ENCODE data around the gene TEPSIN. TPM values are rescaled to one million over a fixed set of nuclear protein-coding genes. Genes with fewer than 3 reads are reported as not detected.

The TEPSIN gene
- total and polyA plus RNA-seq, 2 of the 8 experiments (the other 6 are each of a cell fraction or from before 2014, with no cell fraction given), result 22.9 to 28.0 TPM

- WGBS, 2 experiments (ENCODE audit: extremely low coverage in 1 of 2, insufficient coverage in 1 of 2, insufficient read length in 1 of 2, insufficient replicate concordance in 2 of 2, low coverage in 1 of 2, low lambda C conversion rate in 2 of 2, missing lambda C conversion rate in 1 of 2), result 93% methylated on average over 13 of the region's 34 CpGs; no CpG with 5 or more reads in 1 of the 2 experiments
- DNase-seq (ENCODE audit: low read depth in 1 of 2, low spot score in 2 of 2), result no peak
- Histone ChIP-seq H2BK15ac (ENCODE audit: low read length) (no peak overlapping the region), H3K23me2 (ENCODE audit: low read depth, low read length) (no peaks in the 10 kb centered on the region), H2BK120ac (replicated peaks; ENCODE audit: low read depth, low read length) (no peak overlapping the region), H3K4me1 (replicated peaks in 1 of 4; ENCODE audit: control insufficient read depth in 3 of 4, insufficient read depth in 4 of 4, low read length in 3 of 4) (no peaks in the 10 kb centered on the region), H3K79me1 (ENCODE audit: low read depth, low read length) (no peaks in the 10 kb centered on the region), H4K20me1 (replicated peaks in 1 of 2; ENCODE audit: control insufficient read depth in 1 of 2, insufficient read depth in 2 of 2, low read length in 2 of 2) (peaks cover 0 to 2% of the 10 kb centered on the region in 2 experiments), H3K36me3 (ENCODE audit: control insufficient read depth in 2 of 4, insufficient read depth in 4 of 4, low read length in 3 of 4) (peaks cover 0 to 23% (median 3%) of the 10 kb centered on the region in 4 experiments; a peak in 3 of 8 replicates), H2AK5ac (ENCODE audit: low read depth, low read length) (no peak overlapping the region), H3K4ac (replicated peaks; ENCODE audit: insufficient read length, low read depth, low read length) (no peak overlapping the region), H3K18ac (ENCODE audit: extremely low read depth, low read length) (no peak overlapping the region), H2BK20ac (ENCODE audit: low read length) (no peak overlapping the region), H4K5ac (ENCODE audit: insufficient read length, low read depth, low read length) (no peak overlapping the region), H3K79me2 (ENCODE audit: control insufficient read depth in 1 of 2, insufficient read depth in 2 of 2, low read length in 2 of 2) (no peaks in the 10 kb centered on the region), H3K4me2 (ENCODE audit: insufficient read depth in 1 of 2, low read depth in 2 of 2, low read length in 2 of 2) (no peak overlapping the region), H2AFZ (ENCODE audit: low read length) (no peak overlapping the region), H3K14ac (ENCODE audit: insufficient read length) (no peak overlapping the region), H3K9ac (replicated peaks in 1 of 4; ENCODE audit: extremely low read depth in 1 of 4, low read depth in 3 of 4, low read length in 3 of 4) (no peak overlapping the region), H2BK5ac (ENCODE audit: low read depth, low read length) (no peak overlapping the region), H3K56ac (replicated peaks; ENCODE audit: insufficient read length, low read depth, low read length) (no peak overlapping the region), H2BK12ac (ENCODE audit: low read depth, low read length) (no peak overlapping the region), H3K9me3 (ENCODE audit: insufficient read depth in 2 of 2, low read depth in 1 of 2, low read length in 1 of 2) (no peaks in the 10 kb centered on the region), H3K4me3 (ENCODE audit: extremely low read depth in 1 of 4, insufficient read depth in 2 of 4, low read depth in 3 of 4, low read length in 4 of 4) (no peak overlapping the region), H3K23ac (ENCODE audit: insufficient read length) (no peak overlapping the region), H3K27me3 (replicated peaks in 1 of 4; ENCODE audit: control insufficient read depth in 3 of 4, extremely low read depth in 1 of 4, insufficient read depth in 3 of 4, low read length in 3 of 4) (no peaks in the 10 kb centered on the region), H3K27ac (ENCODE audit: low read depth, low read length) (no peak overlapping the region), H4K91ac (replicated peaks; ENCODE audit: insufficient read length, low read length) (no peak overlapping the region), H4K8ac (ENCODE audit: extremely low read depth, insufficient read depth, low read length) (no peak overlapping the region; the same call in 1 of the 2 replicates)
- no peak for FAIRE-seq
- CTCF ChIA-PET (ENCODE audit: partially characterized antibody), result interaction anchor here (0.7 to 2.0 kb wide), 6 partner anchors 10 to 71 kb away, joined by 3 to 7 read pairs (median 4); no protein-coding TSS in a partner anchor
- POLR2A ChIA-PET (ENCODE audit: partially characterized antibody), result no interaction called here
- TF ChIP-seq POLR2A (IDR thresholded peaks at IDR 0.05; ENCODE audit: control extremely low read depth in 1 of 2, low read depth in 2 of 2, low read length in 2 of 2) (no peak), CEBPB (IDR thresholded peaks at IDR 0.05; ENCODE audit: low read depth, low read length) (no peak), MAX (IDR thresholded peaks at IDR 0.05) (no peak), TEAD4 (IDR thresholded peaks at IDR 0.05; ENCODE audit: low read depth, low read length) (no peak), TBP (IDR thresholded peaks at IDR 0.05; ENCODE audit: low read depth, low read length) (no peak), SUZ12 (IDR thresholded peaks at IDR 0.05; ENCODE audit: low read length) (no peak), CTCF (IDR thresholded peaks at IDR 0.05; ENCODE audit: control extremely low read depth in 1 of 3, insufficient read depth in 1 of 3, low read depth in 1 of 3, low read length in 3 of 3) (no peak), POU5F1 (IDR thresholded peaks at IDR 0.05; ENCODE audit: low read depth, low read length) (no peak), MAFK (IDR thresholded peaks at IDR 0.05; ENCODE audit: low read depth, low read length) (no peak)
These were observed 46.3 kb downstream of the TEPSIN start for GRCh38 chr17:81192386-81193050.

Measured in H1 (cell line).